Stomach (tissue), 9 donors: ENCODE data around the gene ABRACL. TPM values are rescaled to one million over a fixed set of nuclear protein-coding genes. Genes with fewer than 3 reads are reported as not detected.

Experiments used
- DNase-seq, 2 donors: peaks; one replicate each; pipeline versions ENCODE4 v3.0.0 to v3.0.0-alpha.2; 2013 to 2019
- H3K27ac ChIP-seq, 5 donors: fragments of 200-600 bp in 4 of 5; sonication (generic) in 4 of 5; one replicate each; pipeline ENCODE4 v1.5.1; 2013 to 2019; ENCODE audit warnings: mild to moderate bottlenecking in 1 of 5, moderate library complexity in 1 of 5
- H3K27me3 ChIP-seq, 3 donors: fragments of 200-600 bp; sonication (generic); one replicate each; pipeline ENCODE4 v1.5.1; 2017 to 2019; ENCODE audit warnings: mixed run types in 1 of 3
- H3K36me3 ChIP-seq, 4 donors: fragments of 200-600 bp; sonication (generic); 1 replicate in 3 of 4; 2 replicates in 1 of 4; pipeline ENCODE4 v1.5.1; 2016 to 2019
- H3K4me1 ChIP-seq, 4 donors: fragments of 200-600 bp; sonication (generic); one replicate each; pipeline ENCODE4 v1.5.1; 2016 to 2019
- H3K4me3 ChIP-seq, 4 donors: fragments of 200-600 bp; sonication (generic) in 3 of 4; one replicate each; pipeline ENCODE4 v1.5.1; 2016 to 2019; ENCODE audit warnings: mild to moderate bottlenecking in 1 of 4
- H3K9me3 ChIP-seq, 4 donors: fragments of 200-600 bp; sonication (generic); one replicate each; pipeline ENCODE4 v1.5.1; 2016 to 2019
- EP300 ChIP-seq: sonication (generic); formaldehyde crosslinking; IDR thresholded peaks from one replicate; pipeline ENCODE4 v1.6.1; 2017; ENCODE audit warnings: antibody characterized with exemption
- POLR2A ChIP-seq, 4 donors: fragments of 450-650 bp; IDR thresholded peaks; one replicate each; pipeline ENCODE4 v1.6.1; 2016; ENCODE audit warnings: antibody characterized with exemption in 4 of 4, control low read depth in 2 of 4, mild to moderate bottlenecking in 1 of 4, moderate library complexity in 1 of 4
- POLR2AphosphoS5 ChIP-seq, 3 donors: sonication (generic); formaldehyde crosslinking; IDR thresholded peaks; one replicate each; pipeline ENCODE4 v1.6.1; 2016; ENCODE audit warnings: antibody characterized with exemption in 3 of 3
- WGBS, 5 donors: extraction: QIAGEN DNeasy Blood & Tissue Kit in 3 of 5; methylation state at CpG; one replicate each; pipeline versions ENCODE4 v1.1.5 to v1.1.7; 2013 to 2018; 5-methylcytosine and 5-hydroxymethylcytosine counted together
- intact Hi-C: fragments of 100-400 bp; cut with DNase I; formaldehyde crosslinking; loops from one replicate; pipeline ENCODE4 v1.15.1; 2023; ENCODE audit warnings: low total_unique reads
- polyA plus RNA-seq, 3 donors: library from polyadenylated mRNA; stranded (reverse); fragments of 200-250 nt; gene quantifications; one replicate each; pipeline ENCODE4 v1.2.3, GENCODE V29; 2013
- total RNA-seq, 5 donors: library from RNA; depleted of rRNA; stranded (reverse); fragments of >200 nt; gene quantifications; one replicate each; pipeline versions ENCODE4 v1.1.0 to v1.2.3, GENCODE V29; 2014 to 2016
- TF ChIP-seq, protein P1 (sequence below), 7 experiments: fragments of 450-650 bp in 4 of 7; fragments of 200-600 bp in 3 of 7; sonication (generic) in 3 of 7; IDR thresholded peaks; one replicate each; pipeline ENCODE4 v1.5.1; 2016 to 2019; ENCODE audit warnings: antibody characterized with exemption in 7 of 7, control low read depth in 2 of 7, mild to moderate bottlenecking in 1 of 7
- donor health status: healthy with polysubstance abuse.
- donor health status: Bipolar disorder and iron deficiency.
- donor health status: healthy.

Gene ABRACL
- total and polyA plus RNA-seq, 8 donors: 16.2 to 99.9 (median 40.7) TPM; not detected in 2

DNA sequence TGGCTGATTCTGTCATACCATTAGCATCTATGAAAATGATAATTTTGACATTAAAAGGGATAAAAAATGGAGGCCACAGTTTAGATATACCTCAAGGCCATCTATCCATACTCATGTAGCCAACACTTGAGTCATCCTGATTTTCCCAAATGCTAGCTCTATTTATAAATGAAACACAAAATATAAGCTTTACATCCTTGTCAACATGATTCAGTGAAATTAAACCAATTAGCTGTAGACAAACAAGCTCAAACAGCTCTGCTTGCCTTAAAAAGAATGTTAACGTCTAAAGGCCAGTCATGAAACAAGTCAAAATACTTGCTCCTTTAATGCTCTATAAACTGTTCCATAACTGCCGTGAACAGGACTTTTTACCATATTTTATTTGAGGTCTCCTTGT, 40.3 kb downstream of the ABRACL start:
- H3K36me3 ChIP-seq: no peaks in the 10 kb centered on the region
- no peaks in the 10 kb centered on the region for H3K27me3 ChIP-seq
- intact Hi-C loops: no loop called here
- H3K4me3 ChIP-seq: no peak overlapping the region
- no peaks in the 10 kb centered on the region for H3K4me1 ChIP-seq
- H3K27ac ChIP-seq: no peak overlapping the region
- TF ChIP-seq POLR2AphosphoS5 (IDR thresholded peaks at IDR 0.05) (no peak), EP300 (no peak), POLR2A (IDR thresholded peaks at IDR 0.05) (no peak)
- TF ChIP-seq, protein P1, sequence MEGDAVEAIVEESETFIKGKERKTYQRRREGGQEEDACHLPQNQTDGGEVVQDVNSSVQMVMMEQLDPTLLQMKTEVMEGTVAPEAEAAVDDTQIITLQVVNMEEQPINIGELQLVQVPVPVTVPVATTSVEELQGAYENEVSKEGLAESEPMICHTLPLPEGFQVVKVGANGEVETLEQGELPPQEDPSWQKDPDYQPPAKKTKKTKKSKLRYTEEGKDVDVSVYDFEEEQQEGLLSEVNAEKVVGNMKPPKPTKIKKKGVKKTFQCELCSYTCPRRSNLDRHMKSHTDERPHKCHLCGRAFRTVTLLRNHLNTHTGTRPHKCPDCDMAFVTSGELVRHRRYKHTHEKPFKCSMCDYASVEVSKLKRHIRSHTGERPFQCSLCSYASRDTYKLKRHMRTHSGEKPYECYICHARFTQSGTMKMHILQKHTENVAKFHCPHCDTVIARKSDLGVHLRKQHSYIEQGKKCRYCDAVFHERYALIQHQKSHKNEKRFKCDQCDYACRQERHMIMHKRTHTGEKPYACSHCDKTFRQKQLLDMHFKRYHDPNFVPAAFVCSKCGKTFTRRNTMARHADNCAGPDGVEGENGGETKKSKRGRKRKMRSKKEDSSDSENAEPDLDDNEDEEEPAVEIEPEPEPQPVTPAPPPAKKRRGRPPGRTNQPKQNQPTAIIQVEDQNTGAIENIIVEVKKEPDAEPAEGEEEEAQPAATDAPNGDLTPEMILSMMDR (IDR thresholded peaks at IDR 0.05): no peak
- WGBS, 5 donors: 74 to 79% (median 75%) methylated on average over 2 of the region's 2 CpGs
- H3K9me3 ChIP-seq: no peaks in the 10 kb centered on the region
- DNase-seq: no peak

DNA sequence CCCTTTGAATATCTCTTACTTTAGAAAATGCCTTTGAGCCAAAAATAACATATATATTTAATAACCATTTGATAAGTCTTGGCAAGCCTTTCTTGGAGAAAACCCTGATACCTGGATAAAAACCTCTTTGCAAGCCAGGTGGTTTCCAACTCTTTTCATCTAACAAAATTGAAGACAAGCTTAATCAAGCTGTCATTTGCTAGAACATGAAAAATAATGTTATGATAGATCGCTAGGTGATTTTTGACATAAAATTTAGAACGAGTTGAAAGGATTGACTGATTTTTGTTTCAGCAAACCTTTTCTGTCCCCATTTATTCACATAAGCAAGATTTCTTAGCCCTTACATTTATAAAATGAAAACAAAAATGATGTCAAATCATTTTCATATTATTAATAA, 44.6 kb downstream of the ABRACL start:
- Histone ChIP-seq H3K4me3 (no peak overlapping the region), H3K27me3 (no peaks in the 10 kb centered on the region), H3K9me3 (no peaks in the 10 kb centered on the region), H3K27ac (no peak overlapping the region), H3K36me3 (no peaks in the 10 kb centered on the region), H3K4me1 (no peaks in the 10 kb centered on the region)
- no peak for DNase-seq
- 30 to 72% (median 58%) methylated on average over 2 of the region's 2 CpGs for WGBS, 5 donors
- TF ChIP-seq EP300 (no peak), POLR2AphosphoS5 (IDR thresholded peaks at IDR 0.05) (no peak), POLR2A (IDR thresholded peaks at IDR 0.05) (no peak)
- TF ChIP-seq, protein P1 (IDR thresholded peaks at IDR 0.05): no peak
- intact Hi-C loops: no loop called here

DNA sequence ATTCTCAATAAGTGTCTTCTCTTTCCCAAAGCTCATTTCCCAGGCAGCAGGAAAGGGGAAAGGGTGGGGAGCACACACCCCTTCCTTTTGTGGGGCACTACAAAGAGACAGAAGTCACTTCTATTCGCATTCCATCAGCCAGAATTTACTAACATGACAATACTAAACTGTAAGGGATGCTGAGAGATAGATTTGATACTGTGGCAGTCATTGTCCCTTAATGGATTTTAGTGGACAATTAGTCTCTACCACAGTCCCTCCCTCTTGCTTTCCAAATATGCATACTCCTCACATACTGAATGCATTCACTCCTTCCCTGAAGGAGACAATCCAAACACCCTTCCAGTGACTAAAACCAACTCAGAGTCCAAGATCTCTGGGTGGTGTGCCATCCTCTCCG, 50.5 kb downstream of the ABRACL start:
- no peak for TF ChIP-seq POLR2A (IDR thresholded peaks at IDR 0.05)
- TF ChIP-seq, protein P1 (IDR thresholded peaks at IDR 0.05): no peak
- no peak for TF ChIP-seq EP300
- TF ChIP-seq POLR2AphosphoS5 (IDR thresholded peaks at IDR 0.05): no peak
- H3K27ac ChIP-seq: no peak overlapping the region
- H3K27me3 ChIP-seq: no peaks in the 10 kb centered on the region
- intact Hi-C loops: no loop called here
- no peaks in the 10 kb centered on the region for H3K9me3 ChIP-seq
- H3K36me3 ChIP-seq: no peaks in the 10 kb centered on the region
- WGBS, 5 donors: 84 to 94% (median 90%) methylated on average over 2 of the region's 2 CpGs
- no peaks in the 10 kb centered on the region for H3K4me1 ChIP-seq
- DNase-seq: no peak
- no peak overlapping the region for H3K4me3 ChIP-seq

DNA sequence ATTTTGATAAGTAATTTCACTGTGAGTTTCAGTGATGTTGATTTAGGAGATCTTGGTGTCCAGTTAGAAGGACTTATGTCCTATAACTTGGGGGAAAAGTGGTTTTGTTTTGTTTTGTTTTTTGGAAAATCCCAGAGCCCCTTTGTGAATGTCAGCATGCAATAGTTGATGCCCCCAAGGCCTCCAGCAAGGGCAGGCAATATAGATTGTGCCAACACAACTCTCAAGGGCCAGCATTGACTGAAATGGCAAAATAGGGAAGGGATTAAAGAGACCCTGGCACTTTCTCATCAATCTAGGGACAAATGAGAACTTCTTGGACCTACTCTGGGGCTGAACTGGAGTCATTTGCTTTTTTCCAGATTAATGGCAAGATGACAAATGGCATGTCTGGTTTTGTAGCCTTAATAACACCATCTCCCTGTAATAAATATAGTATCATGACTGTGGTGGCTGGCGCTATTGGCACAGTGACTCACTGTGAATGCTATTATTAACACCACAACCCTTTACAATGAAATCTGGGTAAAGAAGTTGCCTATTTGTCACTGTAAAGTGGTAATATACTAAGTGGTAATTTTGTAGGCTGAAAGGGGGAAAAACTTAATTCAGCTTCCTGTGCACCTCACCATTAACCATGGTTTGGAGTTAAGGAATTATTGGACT, 51.8 kb downstream of the ABRACL start:
- no peaks in the 10 kb centered on the region for H3K4me1 ChIP-seq
- no peak overlapping the region for H3K4me3 ChIP-seq
- H3K27me3 ChIP-seq: no peaks in the 10 kb centered on the region
- no peak for DNase-seq
- H3K9me3 ChIP-seq: no peaks in the 10 kb centered on the region
- 79 to 93% (median 88%) methylated on average over 1 of the region's 1 CpG for WGBS, 5 donors
- H3K36me3 ChIP-seq: no peaks in the 10 kb centered on the region
- H3K27ac ChIP-seq: no peak overlapping the region
- no peak for TF ChIP-seq POLR2AphosphoS5 (IDR thresholded peaks at IDR 0.05)
- TF ChIP-seq, protein P1 (IDR thresholded peaks at IDR 0.05): no peak
- no peak for TF ChIP-seq POLR2A (IDR thresholded peaks at IDR 0.05)
- TF ChIP-seq EP300: no peak
- intact Hi-C loops: no loop called here
